ENCODE measurements around the gene VTA1. TPM values are rescaled to one million over a fixed set of nuclear protein-coding genes. Genes with fewer than 3 reads are reported as not detected.

Gene VTA1
- total RNA-seq, 2 donors from 2014 or later = 26.4 to 37.3 TPM

DNA sequence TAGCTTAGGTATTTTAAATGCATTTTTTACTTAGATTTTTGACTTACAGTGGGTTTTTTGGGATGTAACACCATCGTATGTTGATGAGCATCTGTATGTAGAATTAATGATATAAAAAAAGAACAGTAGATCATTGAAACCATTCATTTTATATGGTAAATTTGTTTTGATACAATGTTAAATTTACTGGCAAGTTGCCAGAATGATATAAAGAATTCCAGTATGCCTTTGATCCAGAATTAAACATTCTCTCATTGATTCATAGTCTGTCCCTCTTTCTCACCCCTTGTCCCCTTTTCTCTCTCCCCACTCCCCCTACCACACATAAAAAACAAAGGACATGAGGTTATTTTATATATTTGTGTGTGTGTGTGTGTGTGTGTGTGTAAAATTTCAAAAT lies 45.3 kb downstream of the VTA1 start:
- H3K27me3 ChIP-seq (replicated peaks; ENCODE audit: insufficient read depth) = no peaks in the 10 kb centered on the region
- no peaks in the 10 kb centered on the region for H3K9me3 ChIP-seq
- H3K36me3 ChIP-seq = no peaks in the 10 kb centered on the region
- TF ChIP-seq CTCF (IDR thresholded peaks at IDR 0.05) = no peak
- ATAC-seq (ENCODE audit: insufficient number of reproducible peaks, low FRiP score, low read depth) = no peak
- H3K4me3 ChIP-seq = no peak overlapping the region
- no peak overlapping the region for H3K27ac ChIP-seq
- H3K4me1 ChIP-seq (ENCODE audit: control insufficient read depth in 1 of 2, low read depth in 2 of 2) = no peaks in the 10 kb centered on the region
- DNase-seq (ENCODE audit: low spot score) = no peak

DNA sequence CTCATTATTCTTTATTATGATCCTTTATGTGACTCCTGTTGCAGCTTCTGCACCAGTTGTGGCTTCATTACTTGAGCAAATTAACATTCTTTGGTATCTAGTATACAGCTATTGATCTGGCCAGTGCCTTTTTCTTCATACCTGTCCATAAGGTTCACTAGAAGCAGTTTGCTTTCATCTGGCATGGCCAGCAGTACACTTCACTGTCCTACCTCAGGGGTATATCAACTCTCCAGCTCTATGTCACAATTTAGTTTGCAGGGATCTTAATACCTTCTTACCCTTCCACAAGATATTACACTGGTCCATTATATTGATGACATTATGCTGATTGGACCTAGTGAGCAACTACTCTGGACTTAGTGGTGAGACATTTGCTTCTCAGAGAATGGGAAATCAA lies 46.6 kb downstream of the VTA1 start:
- no peak for DNase-seq (ENCODE audit: low spot score)
- no peaks in the 10 kb centered on the region for H3K4me1 ChIP-seq (ENCODE audit: control insufficient read depth in 1 of 2, low read depth in 2 of 2)
- ATAC-seq (ENCODE audit: insufficient number of reproducible peaks, low FRiP score, low read depth) = no peak
- H3K9me3 ChIP-seq = no peaks in the 10 kb centered on the region
- H3K27me3 ChIP-seq (replicated peaks; ENCODE audit: insufficient read depth) = no peaks in the 10 kb centered on the region
- TF ChIP-seq CTCF (IDR thresholded peaks at IDR 0.05) = no peak
- no peaks in the 10 kb centered on the region for H3K36me3 ChIP-seq
- no peak overlapping the region for H3K27ac ChIP-seq
- H3K4me3 ChIP-seq = no peak overlapping the region

- no peak for ATAC-seq (ENCODE audit: insufficient number of reproducible peaks, low FRiP score, low read depth)
- no peak overlapping the region for H3K4me3 ChIP-seq
Observed at GRCh38 chr6:142195862-142196541, 48.9 kb downstream of the VTA1 start.

GRCh38 chr6:142200846-142201628 lies 54.0 kb downstream of the VTA1 start:
- Histone ChIP-seq H3K27ac (no peak overlapping the region), H3K9me3 (no peaks in the 10 kb centered on the region), H3K4me3 (no peak overlapping the region), H3K36me3 (peaks cover 10% of the 10 kb centered on the region), H3K4me1 (ENCODE audit: control insufficient read depth in 1 of 2, low read depth in 2 of 2) (no peaks in the 10 kb centered on the region), H3K27me3 (replicated peaks; ENCODE audit: insufficient read depth) (no peaks in the 10 kb centered on the region)
- DNase-seq (ENCODE audit: low spot score) (no peak), ATAC-seq (ENCODE audit: insufficient number of reproducible peaks, low FRiP score, low read depth) (no peak)
- TF ChIP-seq CTCF (IDR thresholded peaks at IDR 0.05) = no peak

More at GRCh38 chr6:142195862-142196541, 48.9 kb downstream of the VTA1 start:
- H3K36me3 ChIP-seq = no peaks in the 10 kb centered on the region
- H3K27ac ChIP-seq = no peak overlapping the region
- no peak for TF ChIP-seq CTCF (IDR thresholded peaks at IDR 0.05)
- H3K4me1 ChIP-seq (ENCODE audit: control insufficient read depth in 1 of 2, low read depth in 2 of 2) = no peaks in the 10 kb centered on the region
- no peaks in the 10 kb centered on the region for H3K9me3 ChIP-seq
- H3K27me3 ChIP-seq (replicated peaks; ENCODE audit: insufficient read depth) = no peaks in the 10 kb centered on the region
- DNase-seq (ENCODE audit: low spot score) = no peak

DNA sequence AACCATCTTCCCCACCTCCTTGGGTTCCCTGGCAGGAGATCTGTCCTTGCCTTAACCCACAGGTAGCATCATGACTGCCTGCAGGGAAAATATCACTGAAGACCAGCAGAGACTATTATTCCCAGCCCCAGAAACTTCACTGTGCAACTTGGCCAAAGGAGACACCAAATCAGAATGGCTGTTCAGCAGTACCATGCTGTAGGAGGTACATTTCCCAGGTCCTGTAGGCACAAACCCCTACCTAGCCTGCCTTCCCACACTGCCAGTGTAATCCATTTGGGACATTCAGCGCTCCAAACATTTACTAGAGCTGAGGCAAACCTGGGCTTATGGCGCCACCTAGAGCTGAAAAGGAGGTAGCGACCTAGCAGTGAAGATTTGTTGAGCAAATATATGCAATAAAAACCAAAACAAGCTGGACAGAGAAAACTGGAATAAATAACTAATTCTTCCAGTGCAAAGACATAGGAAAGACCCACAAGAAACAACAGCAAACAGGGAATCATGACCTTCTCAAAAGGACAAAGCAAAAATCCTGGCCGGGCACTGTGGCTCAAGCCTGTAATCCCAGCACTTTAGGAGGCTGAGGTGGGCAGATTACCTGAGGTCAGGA lies 60.3 kb downstream of the VTA1 start:
- ATAC-seq (ENCODE audit: insufficient number of reproducible peaks, low FRiP score, low read depth) = no peak
- Histone ChIP-seq H3K4me1 (ENCODE audit: control insufficient read depth in 1 of 2, low read depth in 2 of 2) (no peaks in the 10 kb centered on the region), H3K36me3 (peaks cover 9% of the 10 kb centered on the region), H3K4me3 (no peak overlapping the region), H3K27ac (no peak overlapping the region), H3K9me3 (no peaks in the 10 kb centered on the region), H3K27me3 (replicated peaks; ENCODE audit: insufficient read depth) (no peaks in the 10 kb centered on the region)
- DNase-seq (ENCODE audit: low spot score) = no peak
- peak; percentile 74 for TF ChIP-seq CTCF (IDR thresholded peaks at IDR 0.05)

Measured in thoracic aorta (tissue), 2 donors.